Prostate gland (tissue), 2 donors: ENCODE results near the gene KLK15.
"Not testable (repeated sequence)": the region's sequence is repeated elsewhere in the genome, so short reads cannot be mapped to it uniquely, and the experiment has no call there.

ENCODE experiments used
- CTCF ChIP-seq, 4 experiments: fragments of 200-600 bp in 2 of 4; fragments of 450-650 bp in 2 of 4; sonication (generic) in 2 of 4; IDR thresholded peaks; 1 replicate in 3 of 4; 2 replicates in 1 of 4; pipeline ENCODE4 v1.5.1; 2016 to 2019; ENCODE audit warnings: antibody characterized with exemption in 4 of 4, mild to moderate bottlenecking in 2 of 4, moderate library complexity in 2 of 4
- POLR2A ChIP-seq: fragments of 450-650 bp; IDR thresholded peaks from one replicate; pipeline ENCODE4 v1.6.1; 2016; ENCODE audit warnings: antibody characterized with exemption, mild to moderate bottlenecking

DNA sequence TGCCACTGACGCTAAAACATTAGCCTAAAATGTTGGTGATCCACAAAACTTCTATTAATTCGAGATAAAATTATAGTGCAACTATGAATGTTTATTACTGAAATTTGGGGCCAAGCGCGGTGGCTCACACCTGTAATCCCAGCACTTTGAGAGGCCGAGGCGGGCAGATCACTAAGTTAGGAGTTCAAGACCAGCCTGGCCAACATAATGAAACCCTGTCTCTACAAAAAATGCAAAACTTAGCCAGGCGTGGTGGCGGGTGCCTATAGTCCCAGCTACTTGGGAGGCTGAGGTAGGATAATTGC lies 49.6 kb downstream of the KLK15 start:
- not testable (repeated sequence) for TF ChIP-seq CTCF (IDR thresholded peaks at IDR 0.05); POLR2A
